HG02759 (cell line): ENCODE data around the gene EBF3.

ENCODE experiments used
- ATAC-seq: cut with Tn5 transposase; IDR thresholded peaks from one replicate; pipeline ENCODE4 v1.9.1; 2021; ENCODE audit warnings: mild to moderate bottlenecking, moderate library complexity; ENCODE audit not compliant: unreplicated experiment

Gene EBF3

DNA sequence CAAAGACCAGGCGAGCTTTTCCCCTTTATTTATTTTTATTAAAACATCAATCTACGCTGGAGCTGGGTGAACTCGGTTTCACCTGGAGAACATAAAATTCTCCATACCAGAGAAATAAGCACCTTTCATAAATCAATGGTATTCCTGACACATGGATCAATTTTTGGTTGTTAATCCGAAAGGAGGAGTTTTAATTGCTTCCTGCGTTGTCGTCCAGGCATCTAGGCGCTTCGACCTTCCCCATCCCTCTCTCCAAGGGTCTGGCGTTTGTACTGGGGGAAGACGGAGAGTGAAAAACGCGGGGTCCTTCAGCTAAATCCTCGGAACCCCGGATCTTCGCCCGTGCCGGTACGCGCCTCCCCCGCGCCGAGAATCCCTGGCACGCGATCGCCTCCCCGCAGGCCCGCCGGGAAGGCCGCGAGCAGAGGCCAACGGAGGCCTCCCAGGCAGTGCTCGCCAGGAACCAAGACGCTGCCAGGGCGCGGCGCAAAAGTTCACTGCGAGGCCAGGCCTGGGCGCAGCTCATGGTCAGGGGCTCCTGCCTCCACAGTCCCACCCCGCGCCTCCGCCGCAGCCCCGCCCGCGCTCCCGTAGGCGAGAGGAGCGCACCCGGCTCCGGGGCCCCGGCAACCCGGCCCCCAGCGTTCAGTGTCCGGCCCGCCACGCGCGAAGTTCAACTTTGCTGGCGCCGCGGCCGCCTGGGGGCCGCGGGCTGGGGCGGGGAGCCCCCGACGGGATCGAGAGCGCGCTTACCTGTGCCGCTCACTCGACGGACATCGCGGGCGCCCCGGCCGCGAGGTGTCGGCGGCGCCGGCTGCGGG, 8.3 kb upstream of the EBF3 start:
- no peak for ATAC-seq

DNA sequence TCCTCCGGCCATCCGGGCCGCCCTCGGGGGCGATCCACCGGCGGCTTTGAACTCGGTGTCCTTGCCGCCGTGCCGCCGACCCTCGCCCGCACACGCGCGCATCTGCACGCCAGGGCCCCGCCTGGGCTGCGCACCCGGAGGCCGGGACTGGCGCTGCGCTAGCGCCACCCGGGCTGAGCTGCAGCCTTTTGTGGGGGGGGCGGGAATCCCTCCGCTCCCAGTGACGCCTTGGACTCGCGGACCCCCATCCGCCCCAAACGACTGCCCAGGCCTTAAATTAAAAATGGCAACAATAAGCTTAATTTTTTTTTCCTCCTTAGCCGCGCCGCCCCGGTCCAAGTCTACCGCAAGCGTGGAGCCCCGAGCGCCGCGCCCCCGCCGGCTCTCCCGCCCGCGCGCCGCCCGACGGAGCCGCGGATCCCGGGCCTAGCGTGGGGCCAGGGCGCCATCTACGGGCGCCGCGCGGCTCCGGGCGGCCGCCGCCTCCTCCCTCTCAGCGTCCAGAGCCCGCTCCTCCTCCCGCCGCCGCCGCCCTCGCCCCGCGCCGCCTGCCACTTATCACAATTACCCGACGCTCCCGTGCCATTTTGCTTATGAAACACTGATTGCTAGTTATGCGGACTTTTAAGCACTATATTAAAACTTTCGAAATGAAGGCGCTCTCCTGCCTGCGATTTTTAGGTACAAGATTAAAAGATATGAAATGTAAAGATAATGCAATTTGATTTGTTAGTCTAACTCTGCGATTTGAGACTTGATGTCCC, 7.5 kb upstream of the EBF3 start:
- peak; percentile 74 for ATAC-seq

DNA sequence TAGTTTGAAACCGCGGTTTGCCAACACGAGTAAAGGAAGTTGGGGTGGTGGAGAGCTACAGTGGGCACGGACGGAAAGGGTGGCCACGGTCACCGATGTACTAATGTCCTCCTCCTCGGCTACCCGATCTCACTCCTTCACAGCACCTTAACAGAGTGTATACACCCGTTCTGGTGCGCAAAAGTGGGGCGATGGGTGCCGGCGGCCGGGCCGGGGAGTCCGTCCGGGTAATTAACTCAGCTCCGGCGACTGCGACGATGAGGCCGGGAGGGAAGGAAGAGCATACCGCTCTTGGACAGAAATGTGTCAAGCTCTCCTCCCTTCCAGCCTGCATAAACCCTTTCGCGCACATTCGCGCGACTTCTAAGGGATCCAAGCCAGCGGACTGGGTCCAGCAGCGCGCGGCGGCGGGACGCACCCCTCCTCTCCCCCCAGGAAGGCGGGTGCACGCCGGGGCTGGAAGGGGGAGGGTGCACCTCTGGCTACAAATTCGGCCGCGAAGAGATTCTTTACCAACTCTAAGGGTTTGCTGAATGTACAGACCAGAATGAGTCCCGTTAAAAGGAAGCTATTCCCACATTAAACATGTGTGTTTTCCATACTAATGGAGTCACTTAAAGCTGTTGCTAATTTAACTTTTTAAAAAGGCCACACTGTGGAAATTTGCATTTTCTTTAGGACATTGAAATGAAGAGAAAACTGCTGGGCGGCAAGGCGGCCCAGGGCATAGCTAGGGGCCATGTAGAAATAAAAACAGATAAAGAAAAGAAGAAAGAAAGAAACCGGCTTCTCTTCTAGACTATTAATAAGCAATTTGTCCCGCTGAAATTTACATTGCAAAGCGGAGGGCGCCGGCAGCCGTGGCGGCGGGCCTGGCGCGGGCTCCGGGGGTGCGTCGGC, 6.6 kb upstream of the EBF3 start:
- no peak for ATAC-seq

DNA sequence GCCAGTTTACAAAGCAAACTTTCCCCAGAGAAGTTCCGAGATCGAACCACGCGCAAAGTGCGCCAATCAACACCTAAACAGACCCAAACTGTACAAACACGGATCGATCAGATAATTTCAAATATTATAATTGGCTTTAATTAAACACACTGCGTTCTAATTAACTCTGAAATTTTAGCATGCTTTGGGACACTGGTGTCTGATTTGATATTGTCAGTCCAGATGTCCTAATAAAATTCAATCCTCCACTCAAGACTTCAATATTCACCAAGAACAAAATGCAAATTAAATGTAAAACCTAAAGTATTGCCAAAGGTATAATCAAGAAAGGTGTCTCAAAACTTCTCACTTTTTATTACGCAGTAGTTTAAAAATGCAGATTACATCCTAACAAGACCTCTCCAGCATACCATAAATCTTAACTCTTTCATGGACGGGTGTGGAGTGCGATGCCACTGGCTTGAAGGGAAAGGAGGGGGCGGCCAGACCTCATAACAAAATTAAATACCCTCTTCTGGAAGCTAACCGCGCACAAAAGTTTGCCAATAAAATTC, 5.9 kb upstream of the EBF3 start:
- ATAC-seq: no peak

DNA sequence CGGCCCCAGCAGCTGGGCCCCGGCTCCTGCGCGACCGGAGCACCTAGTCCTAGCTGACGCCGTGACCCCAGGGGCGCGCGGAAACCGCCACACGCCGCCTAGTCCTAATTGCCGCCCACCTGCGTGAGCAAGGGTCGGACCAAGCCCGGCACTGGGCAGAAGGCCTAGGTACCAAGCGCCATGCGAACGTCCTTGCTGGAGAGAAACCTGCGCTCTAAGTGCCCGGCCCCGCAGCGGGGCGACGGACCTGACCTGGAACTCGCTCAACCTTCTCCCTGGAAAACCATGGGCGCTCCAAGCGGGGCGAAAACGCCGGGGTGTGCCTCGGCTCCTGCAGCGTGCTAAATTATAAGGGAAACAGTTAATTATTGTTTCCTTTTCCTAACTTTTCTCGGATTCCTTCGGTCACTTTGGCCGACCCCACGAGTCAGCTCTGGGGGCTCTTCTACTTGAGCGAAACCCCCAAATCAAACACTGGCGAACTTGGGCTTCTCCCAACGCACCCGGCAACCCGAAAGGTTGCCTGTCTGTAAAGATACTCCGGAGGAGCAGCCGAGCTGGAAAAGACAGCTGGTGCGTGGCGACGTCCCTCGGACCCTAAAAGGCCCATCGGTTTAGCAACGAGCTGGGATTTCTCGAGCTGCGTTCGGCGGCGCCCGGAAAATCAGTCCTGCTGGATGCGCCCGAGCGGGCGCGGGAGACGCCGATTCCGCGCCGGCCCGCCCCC, 5.3 kb upstream of the EBF3 start:
- ATAC-seq: no peak

DNA sequence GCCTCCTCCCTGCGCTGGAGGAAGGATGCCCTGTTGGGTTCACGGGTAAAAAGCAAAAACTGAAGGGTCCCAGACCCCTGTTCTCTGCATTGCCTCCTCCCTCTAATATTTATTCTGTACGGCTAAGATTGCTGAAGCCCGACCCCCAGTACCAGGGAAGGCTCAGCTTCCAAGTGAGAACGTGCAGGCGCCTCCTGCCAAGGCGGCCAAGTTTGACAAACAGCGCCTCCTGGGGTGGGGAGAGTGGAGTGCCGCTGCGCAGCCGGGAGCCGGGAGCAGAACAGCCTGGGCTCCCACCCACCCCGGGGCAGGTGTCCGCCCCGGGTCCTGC, 4.7 kb upstream of the EBF3 start:
- ATAC-seq: no peak

DNA sequence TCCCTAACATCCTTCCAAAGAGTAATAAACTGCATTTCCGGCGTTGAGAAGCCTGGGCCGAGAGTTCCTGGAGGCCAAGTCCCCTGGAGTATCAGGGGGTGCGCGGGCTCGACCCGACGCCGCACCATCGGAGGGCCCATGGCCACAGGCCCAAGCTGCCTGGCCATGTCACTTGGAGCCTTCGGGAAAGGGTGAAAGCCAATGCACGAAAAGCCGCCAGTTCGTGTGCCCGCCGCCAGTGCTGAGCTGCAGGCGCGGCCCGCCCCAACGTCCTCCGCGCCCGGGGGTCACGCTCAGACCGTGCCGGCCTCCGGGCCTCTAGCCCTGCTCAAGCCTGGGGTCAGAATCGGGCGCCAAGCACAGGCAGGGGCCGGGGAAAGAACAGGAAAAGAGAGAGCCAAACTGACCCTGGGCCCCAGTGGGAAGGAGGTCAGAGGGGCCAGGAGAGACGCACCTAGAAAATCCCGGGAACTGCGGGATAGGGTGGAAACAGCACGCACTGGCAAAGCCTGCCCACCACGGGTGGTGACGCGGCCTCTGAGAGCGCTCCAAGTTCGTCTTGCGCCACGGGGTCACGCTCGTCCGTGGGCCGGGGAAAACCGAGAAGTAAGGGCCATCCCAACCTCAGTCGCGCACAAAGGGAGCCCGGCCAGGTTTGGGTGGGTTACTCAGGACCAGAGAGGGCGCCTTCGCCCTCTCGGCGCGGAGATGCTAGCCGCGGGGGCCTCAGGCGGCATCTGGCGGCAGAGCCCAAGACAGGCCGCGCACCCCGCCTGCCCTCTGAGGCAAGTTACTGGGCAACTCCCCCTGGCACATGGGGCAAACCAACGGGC, 4.2 kb upstream of the EBF3 start:
- no peak for ATAC-seq

DNA sequence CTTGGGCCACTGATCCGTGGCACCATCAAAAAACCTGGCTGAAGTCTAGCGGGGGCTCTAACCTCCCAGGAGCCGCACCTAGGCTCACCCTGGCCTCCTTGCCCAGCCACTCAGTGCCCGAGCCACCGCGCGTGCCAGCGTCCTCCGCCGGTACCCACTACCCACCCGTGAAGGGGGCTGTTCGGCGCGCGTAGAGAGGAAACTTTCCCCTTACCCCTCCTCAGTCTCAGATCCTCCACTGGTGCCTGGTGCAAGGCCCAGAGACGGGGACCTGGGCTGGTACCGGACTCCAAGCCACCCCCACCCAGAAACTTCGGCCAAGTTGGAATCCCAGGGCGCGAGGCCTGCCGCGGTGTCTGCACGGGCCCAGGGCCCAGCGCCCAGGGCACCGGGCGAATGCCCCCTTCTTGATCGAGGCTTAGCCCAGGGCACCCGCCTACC, 3.5 kb upstream of the EBF3 start:
- no peak for ATAC-seq

DNA sequence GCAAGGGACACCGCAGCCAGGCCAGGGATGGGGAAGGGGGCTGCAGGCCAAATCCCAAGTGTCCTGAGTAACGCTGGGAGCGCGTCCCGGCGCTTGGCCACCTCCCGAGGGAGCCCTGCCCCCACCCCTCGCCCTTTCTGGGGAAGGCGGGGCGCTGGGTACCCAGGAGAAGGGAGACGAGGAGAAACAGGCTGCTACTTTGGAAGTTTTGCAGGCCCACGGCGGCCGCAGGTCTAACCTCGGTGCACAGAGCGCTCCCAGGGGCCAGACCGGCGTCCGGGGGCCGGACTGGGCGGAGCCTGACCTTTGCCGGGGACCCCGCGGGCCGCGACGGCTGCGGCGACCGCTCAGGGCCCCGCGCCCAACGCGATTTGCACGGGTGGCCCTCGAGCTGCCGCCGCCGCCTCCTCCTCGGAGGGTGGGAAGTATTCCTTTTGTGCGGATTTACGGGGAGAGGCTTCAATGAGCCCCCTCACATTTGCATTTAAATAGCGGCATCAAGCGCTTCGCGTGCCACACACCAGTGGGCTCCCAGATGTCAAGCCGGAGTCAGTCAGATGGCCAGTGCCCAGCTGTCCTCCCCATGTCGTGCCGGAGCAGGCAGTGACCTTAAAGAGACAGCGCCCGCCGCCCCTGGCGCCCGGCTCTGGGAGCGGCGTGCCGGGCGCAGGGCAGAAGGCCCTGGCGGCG, 3.0 kb upstream of the EBF3 start:
- no peak for ATAC-seq

DNA sequence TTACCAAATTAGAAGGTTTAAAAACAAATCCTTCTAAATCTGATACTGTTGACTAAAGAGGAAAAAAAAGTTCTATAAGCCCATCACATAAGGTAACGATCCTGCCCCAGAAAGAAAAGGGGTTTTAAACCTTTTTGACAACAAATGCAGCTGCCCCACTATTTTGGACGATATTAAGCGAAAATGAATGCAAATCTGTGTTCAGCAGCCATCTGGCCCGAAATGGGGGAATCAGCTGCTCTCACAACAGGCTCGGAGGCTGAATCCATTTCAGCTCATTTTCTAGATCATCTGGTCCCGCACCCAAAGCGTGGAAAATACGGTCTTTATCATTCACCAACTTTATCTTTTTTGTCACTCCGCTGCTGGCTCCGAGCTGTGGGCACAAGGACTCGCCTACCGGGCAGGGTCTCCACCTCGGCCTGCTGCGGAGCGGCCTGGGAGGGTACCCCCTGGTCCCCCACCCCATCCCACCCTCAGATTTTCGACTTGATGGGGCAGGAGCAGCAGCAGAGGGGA, 2.4 kb upstream of the EBF3 start:
- ATAC-seq: no peak

DNA sequence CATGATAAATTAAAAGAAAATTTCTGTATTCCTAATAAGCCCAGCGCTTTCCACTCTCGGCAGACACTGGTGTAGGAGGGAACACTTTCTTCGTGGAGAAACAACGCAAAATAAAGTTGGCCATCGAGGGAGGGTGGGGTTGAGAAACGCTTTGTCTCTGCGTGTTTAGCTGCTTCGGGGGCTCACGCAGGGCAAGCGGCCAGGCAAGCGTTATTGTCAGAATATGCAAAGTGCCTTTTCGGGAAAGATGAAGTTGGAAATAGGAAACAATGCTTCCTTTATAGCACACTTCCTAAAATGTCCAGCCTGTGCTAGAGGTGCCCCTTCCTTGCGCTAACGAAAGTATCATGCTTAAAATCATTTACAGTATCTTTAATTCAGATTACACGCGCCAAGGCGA, 1.9 kb upstream of the EBF3 start:
- ATAC-seq: no peak

DNA sequence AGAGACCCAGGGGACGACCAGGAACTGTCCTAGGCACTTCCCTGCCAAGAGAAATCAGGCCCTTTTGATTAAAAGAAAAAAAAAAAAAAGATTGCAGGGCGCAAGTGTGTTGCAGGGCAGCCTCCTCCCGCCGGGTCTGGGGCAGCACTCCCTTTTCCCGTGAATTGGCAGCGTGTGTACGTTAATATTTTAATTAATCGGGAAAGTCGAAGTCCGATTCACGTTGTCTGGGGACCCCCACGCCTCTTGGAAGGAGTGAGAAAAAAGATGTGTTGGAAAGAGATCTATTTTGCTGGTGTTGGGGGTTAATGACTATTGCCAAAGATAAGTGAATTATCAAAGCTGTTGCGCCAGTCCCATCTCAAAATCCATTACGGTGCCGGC, 1.3 kb upstream of the EBF3 start:
- ATAC-seq: no peak

DNA sequence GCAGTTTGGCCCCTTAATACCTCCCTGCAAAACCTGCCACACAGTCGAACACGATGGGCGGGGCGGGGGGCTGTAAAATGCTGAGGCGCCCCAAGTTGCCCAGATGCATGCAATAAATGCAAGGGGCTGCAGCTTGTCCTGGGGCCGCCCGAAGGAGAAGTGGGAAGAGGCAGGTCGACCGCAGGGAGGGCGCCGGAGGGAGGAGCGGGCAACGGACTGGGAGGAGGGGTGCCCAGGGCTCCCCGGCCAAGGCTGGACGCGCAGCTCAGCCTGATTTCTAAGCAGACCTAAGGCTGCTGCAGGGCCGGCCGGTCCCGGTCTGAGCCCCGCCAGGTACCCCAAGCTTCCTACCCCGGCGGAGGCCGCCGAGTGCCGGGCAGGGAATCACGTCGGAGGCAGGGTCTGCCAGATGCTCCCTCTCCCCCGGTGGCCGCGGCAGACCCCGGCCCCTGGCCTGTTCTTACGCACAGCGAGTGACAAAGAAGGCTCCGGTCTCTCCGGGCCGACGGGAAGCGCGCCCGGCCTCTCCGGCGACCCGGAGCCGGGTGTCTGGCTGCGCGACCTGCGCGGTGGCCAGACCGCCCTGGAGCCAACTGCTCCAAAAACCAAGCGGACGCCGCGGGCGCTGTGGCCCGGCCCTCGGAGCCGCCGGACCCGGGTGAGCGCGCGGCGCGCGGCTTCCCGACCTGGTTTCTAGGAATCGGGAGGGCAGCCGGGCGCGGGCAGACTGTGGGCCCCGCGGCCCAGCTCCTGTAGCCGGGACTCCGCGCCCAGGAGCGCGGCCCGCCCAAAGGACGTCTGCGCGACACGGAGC, 744 bp upstream of the EBF3 start:
- ATAC-seq: no peak

DNA sequence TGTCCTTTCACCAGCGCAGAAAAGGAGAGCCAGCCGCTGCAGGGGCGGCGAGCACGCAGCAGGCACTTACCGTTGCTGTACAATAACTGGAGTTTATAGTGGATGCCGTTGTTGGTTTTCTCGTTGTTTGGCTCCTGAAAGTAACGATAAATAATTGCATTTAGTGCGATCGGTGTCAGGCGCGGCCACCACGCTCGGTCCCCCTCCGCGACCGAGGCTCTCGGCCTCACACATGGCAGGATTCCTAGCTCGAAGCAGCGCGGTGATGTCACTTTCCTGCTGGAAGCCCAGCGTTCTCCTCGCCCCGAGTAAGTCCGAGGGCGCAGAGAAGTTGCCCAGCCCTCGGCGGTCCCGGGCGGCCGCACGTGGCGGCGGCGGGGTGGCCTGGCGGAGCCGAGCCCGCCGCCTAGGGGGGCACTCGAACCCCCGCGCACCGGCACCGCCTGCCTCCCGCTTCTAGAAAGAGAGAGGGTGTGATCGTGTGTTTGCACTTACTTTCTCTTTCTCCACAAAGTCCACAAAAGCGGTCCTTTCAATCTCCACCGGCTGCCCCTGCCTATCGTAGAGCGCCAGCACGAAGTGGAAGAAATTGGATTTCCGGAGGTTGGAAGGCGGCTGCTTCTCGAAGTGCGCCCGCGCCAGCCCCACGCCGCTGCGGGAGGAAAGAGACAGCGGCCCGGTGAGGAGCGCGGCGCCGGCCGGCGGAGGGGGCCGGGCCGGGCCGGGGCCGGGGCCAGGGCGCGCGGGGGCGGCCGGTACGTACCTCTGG, 1.0 kb downstream of the EBF3 start:
- ATAC-seq: no peak

DNA sequence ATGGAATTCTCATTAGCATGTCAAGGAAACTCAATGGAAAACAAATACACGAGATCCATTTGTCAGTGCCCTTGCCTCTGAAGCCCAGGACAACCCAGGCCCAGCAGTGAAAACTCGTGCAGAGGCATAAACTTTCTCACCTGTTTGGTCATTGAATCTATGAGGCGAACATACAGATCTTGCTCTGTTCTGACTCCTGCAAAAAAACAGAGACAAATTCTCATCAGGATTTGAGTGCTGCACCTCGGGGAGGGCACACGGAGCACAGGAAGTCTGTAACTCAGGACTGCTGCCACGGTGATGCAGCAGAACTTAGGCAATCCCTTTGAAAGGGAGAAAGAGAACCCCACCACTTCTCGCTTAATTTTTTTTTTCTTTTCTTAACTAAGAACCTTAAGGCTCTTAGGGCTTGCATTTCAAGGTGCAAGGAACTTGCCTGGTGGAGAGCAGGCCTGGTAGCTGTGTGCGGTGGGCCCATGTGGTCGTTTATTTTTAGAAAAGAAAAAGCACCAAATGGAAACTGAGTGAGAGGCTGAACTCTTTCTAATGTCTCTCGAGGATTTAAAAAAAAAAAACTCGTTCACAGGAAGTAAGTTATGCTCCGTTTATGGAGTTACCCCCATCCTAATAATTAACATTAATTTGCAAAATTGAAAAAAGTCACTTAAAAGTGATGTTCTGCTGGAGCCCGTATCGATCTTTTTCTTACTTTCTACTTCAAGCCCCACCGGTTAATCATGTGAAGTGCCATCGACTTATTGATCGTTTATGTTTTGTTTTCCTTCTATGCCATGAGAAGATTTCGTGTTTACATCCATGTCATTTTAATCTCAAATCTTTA, 1.8 kb downstream of the EBF3 start:
- no peak for ATAC-seq

DNA sequence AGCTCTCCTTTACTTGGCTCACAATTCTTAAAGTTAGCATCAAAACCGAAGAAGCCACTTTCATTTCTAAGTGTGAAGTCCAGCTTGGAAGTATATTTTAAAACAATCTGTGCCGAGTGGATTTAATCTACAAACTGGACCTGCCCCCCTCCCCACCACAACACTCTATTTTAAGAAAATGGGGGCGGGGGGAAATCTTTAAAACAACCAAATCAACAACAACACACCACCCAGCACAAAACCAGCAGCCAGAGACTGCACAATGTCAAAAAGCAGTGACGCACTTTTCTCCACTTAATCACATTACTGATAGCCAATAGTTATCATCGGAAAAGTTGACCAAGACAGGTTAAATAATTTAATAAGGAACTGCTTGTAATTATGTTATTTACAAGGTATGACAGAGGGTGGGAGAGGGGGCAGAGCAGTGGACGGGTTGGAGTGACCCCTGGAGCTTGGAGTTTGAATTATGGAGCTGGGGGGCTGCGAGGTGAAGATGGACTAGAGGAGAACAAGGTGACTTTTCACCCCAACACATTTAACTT, 2.8 kb downstream of the EBF3 start:
- no peak for ATAC-seq
